MCF 10A (cell line): ENCODE data around the gene CR1. TPM values are rescaled to one million over a fixed set of nuclear protein-coding genes. Genes with fewer than 3 reads are reported as not detected.

Experiments
- BruUV-seq: library from RNA; stranded (reverse); fragments of 400-500 nt; replicated peaks from 2 replicates; lab custom pipeline; 2021; lab: Mats Ljungman, UMichigan
- CTCF ChIA-PET: fragments of 300-600 bp; sonication (Branson Sonifier 250); formaldehyde crosslinking; extraction: SDS; loops from one replicate; lab custom pipeline; 2021; ENCODE audit warnings: antibody characterized with exemption, inconsistent platforms; lab: Yijun Ruan, JAX
- POLR2A ChIA-PET: fragments of 300-600, 350-650 bp; sonication (Branson Sonifier 250); formaldehyde crosslinking; extraction: SDS; loops from one replicate; lab custom pipeline; 2020; ENCODE audit warnings: antibody characterized with exemption, inconsistent platforms; lab: Yijun Ruan, JAX
- DNase-seq: peaks from one replicate; pipeline ENCODE4 v3.0.0-alpha.2; 2018; ENCODE audit not compliant: unreplicated experiment
- H3K27ac Mint-ChIP-seq: one replicate; pipeline ENCODE4 v1.8.0; 2022; ENCODE audit warnings: mild to moderate bottlenecking, low read depth, mixed read lengths; ENCODE audit not compliant: unreplicated experiment
- H3K27me3 Mint-ChIP-seq: one replicate; pipeline ENCODE4 v1.8.0; 2022; ENCODE audit warnings: mixed read lengths; ENCODE audit not compliant: insufficient read depth, unreplicated experiment
- H3K36me3 Mint-ChIP-seq: one replicate; pipeline ENCODE4 v1.8.0; 2022; ENCODE audit warnings: mild to moderate bottlenecking, moderate library complexity, mixed read lengths; ENCODE audit not compliant: insufficient read depth, unreplicated experiment
- H3K4me1 Mint-ChIP-seq: one replicate; pipeline ENCODE4 v1.8.0; 2022; ENCODE audit warnings: mixed read lengths; ENCODE audit not compliant: insufficient read depth, unreplicated experiment
- H3K4me3 Mint-ChIP-seq: one replicate; pipeline ENCODE4 v1.8.0; 2022; ENCODE audit warnings: mild to moderate bottlenecking, moderate library complexity, mixed read lengths; ENCODE audit not compliant: unreplicated experiment
- H3K9me3 Mint-ChIP-seq: one replicate; pipeline ENCODE4 v1.8.0; 2022; ENCODE audit warnings: mixed read lengths; ENCODE audit not compliant: unreplicated experiment
- CTCF ChIP-seq: fragments of 200-600 bp; IDR thresholded peaks from one replicate; pipeline ENCODE4 v1.8.0; 2022; ENCODE audit warnings: antibody characterized with exemption, mild to moderate bottlenecking; ENCODE audit not compliant: unreplicated experiment
- intact Hi-C: fragments of 100-400 bp; cut with micrococcal nuclease; formaldehyde crosslinking; loops from 2 replicates; pipeline ENCODE4 v1.14.1; 2022
- total RNA-seq: library from RNA; stranded (reverse); gene quantifications from 2 replicates; pipeline ENCODE4 v1.2.3, GENCODE V29; 2022

The CR1 gene
- total RNA-seq, 1 experiment from 2014 or later = not detected

DNA sequence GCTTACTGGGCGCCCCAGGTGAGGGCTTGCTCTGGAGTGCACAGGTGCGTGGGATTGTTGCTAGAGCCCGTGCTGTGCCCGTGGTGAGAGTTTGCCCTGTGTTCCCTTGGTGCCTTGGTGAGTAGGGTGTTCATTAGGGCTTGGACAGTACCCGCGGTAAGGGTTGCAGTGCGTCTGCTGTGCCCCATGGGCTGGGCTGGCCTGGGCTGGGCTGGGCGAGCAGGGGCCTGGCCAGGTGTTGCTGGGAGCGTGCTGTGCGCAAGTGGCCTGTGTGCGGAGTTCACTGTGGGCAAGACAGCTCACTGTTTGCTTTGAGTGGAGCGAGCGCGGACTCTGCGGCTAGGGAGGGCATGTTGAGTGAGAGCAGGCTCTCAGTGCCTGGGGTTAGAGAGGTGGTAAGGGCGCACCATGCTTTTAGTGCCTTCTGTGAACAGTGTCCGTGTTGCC lies 149.7 kb downstream of the CR1 start:
- no peaks in the 10 kb centered on the region for H3K27me3 Mint-ChIP-seq
- DNase-seq = no peak
- peaks cover 7% of the 10 kb centered on the region for H3K4me1 Mint-ChIP-seq
- peak overlapping the region; percentile 13 for H3K4me3 Mint-ChIP-seq
- H3K27ac Mint-ChIP-seq = no peak overlapping the region
- H3K9me3 Mint-ChIP-seq = no peaks in the 10 kb centered on the region
- no peak for TF ChIP-seq CTCF
- ChIA-PET CTCF (interaction anchor here (0.5 to 1.1 kb wide), 3 partner anchors 25 to 146 kb away, joined by 3 to 4 read pairs (median 4); no protein-coding TSS in a partner anchor), POLR2A (interaction anchor here (0.5 kb wide), 1 partner anchor 15 kb away, joined by 3 read pairs; no protein-coding TSS in a partner anchor)
- no TSS peak for BruUV-seq
- intact Hi-C loops = no loop called here
- no peaks in the 10 kb centered on the region for H3K36me3 Mint-ChIP-seq

- no peak overlapping the region for H3K27ac Mint-ChIP-seq
- H3K4me3 Mint-ChIP-seq = no peak overlapping the region
- no peaks in the 10 kb centered on the region for H3K27me3 Mint-ChIP-seq
- no peaks in the 10 kb centered on the region for H3K36me3 Mint-ChIP-seq
- ChIA-PET CTCF (interaction anchor here (0.5 to 1.1 kb wide), 2 partner anchors 33 to 146 kb away, joined by 4 read pairs; no protein-coding TSS in a partner anchor), POLR2A (interaction anchor here (0.5 kb wide), 1 partner anchor 15 kb away, joined by 3 read pairs; no protein-coding TSS in a partner anchor)
- no peak for DNase-seq
- TF ChIP-seq CTCF = no peak
- no TSS peak for BruUV-seq
- intact Hi-C loops = no loop called here
- no peaks in the 10 kb centered on the region for H3K9me3 Mint-ChIP-seq
- H3K4me1 Mint-ChIP-seq = peaks cover 7% of the 10 kb centered on the region
These were observed 150.2 kb downstream of the CR1 start for GRCh38 chr1:207646171-207646570.

DNA sequence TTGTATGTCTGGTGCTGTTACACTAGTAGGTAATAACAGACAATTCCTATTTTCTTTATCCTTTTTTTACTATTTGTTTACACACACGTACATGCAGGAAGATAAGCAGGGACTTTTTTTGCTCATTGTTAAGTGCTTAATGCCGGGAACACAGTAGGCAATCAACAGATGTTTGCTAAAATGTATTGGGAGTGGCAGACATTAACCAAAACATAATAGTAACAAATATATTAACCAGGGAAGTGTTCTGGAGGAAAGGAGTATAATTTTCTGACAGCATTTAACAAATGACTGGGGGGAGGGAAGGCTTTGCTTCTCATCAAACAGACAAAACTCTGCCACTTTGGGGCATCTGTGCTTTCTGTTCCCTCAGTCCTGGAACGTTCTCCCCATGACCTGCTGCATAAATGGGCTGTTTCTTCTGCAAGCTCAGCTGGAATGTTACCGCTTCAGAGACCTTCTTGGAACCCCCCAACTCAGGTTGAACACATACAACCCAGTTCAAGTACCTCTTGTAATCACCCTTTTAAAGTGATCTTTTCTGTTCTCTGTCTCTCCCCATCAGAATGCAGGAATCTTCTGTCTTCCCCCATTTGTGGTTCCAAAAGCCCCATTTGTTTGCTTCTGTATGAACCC lies 151.1 kb downstream of the CR1 start:
- no TSS peak for BruUV-seq
- H3K27ac Mint-ChIP-seq = no peak overlapping the region
- no peak overlapping the region for H3K4me3 Mint-ChIP-seq
- no peaks in the 10 kb centered on the region for H3K36me3 Mint-ChIP-seq
- TF ChIP-seq CTCF = no peak
- H3K4me1 Mint-ChIP-seq = peaks cover 7% of the 10 kb centered on the region
- intact Hi-C loops = no loop called here
- no peak for DNase-seq
- CTCF ChIA-PET = interaction anchor here (0.6 to 1.0 kb wide), 4 partner anchors 14 to 51 kb away, joined by 3 read pairs; no protein-coding TSS in a partner anchor
- POLR2A ChIA-PET = no interaction called here
- no peaks in the 10 kb centered on the region for H3K9me3 Mint-ChIP-seq
- no peaks in the 10 kb centered on the region for H3K27me3 Mint-ChIP-seq

DNA sequence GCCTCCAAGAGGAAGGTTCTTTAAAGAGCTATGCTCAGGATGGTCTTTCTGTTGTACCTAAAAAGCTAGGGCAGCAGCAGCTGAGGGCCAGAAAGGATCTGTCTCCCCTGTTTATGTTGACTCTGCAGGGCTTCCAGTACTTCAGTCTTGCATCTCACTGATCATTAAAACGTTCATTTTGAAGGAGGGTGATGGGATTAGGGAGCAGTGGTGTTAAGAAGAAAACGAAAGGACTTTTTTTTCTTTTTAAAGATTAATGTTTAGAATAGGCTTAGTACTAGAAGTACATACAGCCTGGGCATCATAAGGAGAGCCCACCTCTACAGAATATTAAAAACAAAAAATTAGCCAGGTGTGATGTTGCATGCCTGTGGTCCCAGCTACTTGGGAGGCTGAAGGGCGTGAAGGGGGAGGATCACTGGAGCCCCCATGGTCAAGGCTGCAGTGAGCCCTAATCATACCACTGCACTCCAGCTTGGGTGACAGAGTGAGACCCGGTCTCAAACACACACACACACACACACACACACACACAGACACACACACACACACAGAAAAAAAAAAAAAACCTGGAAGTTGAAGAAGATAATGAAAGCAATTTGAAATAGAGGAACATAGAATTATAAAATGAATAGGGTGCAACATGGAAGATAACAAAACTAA lies 151.8 kb downstream of the CR1 start:
- ChIA-PET POLR2A (interaction anchor here (0.5 kb wide), 1 partner anchor 7 kb away, joined by 3 read pairs; no protein-coding TSS in a partner anchor), CTCF (interaction anchor here (0.6 to 2.9 kb wide), 9 partner anchors 10 to 126 kb away, joined by 3 to 11 read pairs (median 3); no protein-coding TSS in a partner anchor)
- H3K4me1 Mint-ChIP-seq = peaks cover 7% of the 10 kb centered on the region
- H3K27me3 Mint-ChIP-seq = no peaks in the 10 kb centered on the region
- no peak overlapping the region for H3K27ac Mint-ChIP-seq
- H3K36me3 Mint-ChIP-seq = no peaks in the 10 kb centered on the region
- no peak for DNase-seq
- no peak for TF ChIP-seq CTCF
- intact Hi-C loops = no loop called here
- no peak overlapping the region for H3K4me3 Mint-ChIP-seq
- BruUV-seq = no TSS peak
- H3K9me3 Mint-ChIP-seq = no peaks in the 10 kb centered on the region
